ENCODE measurements around the gene ZNF266.

DNA sequence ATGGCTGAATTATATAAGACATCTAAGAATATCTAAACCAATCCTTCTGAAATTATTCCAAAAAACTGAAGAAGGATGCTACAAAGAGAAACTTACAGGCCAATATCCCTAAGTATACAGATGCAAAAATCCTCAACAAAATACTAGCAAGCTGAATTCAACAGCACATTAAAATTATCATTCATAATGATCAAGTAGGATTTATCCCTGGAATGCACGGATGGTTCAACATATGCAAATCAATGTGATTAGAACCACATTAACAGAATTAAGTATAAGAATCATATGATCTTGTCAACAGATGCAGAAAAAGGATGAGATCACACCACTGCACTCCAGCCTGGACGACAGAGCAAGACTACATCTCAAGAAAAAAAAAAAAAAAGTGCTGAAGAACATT, 49.8 kb upstream of the ZNF266 start:
- TF ChIP-seq, protein P1, sequence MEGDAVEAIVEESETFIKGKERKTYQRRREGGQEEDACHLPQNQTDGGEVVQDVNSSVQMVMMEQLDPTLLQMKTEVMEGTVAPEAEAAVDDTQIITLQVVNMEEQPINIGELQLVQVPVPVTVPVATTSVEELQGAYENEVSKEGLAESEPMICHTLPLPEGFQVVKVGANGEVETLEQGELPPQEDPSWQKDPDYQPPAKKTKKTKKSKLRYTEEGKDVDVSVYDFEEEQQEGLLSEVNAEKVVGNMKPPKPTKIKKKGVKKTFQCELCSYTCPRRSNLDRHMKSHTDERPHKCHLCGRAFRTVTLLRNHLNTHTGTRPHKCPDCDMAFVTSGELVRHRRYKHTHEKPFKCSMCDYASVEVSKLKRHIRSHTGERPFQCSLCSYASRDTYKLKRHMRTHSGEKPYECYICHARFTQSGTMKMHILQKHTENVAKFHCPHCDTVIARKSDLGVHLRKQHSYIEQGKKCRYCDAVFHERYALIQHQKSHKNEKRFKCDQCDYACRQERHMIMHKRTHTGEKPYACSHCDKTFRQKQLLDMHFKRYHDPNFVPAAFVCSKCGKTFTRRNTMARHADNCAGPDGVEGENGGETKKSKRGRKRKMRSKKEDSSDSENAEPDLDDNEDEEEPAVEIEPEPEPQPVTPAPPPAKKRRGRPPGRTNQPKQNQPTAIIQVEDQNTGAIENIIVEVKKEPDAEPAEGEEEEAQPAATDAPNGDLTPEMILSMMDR (IDR thresholded peaks at IDR 0.05; ENCODE audit: extremely low read depth in 1 of 2, insufficient read depth in 1 of 2, low read depth in 1 of 2, low read length in 2 of 2), result no peak
- TF ChIP-seq POLR2AphosphoS5 (IDR thresholded peaks at IDR 0.05; ENCODE audit: insufficient read depth, low read depth, low read length) (no peak), JUN (IDR thresholded peaks at IDR 0.05; ENCODE audit: borderline replicate concordance, insufficient read depth, insufficient read length, low read depth) (no peak), POLR2A (IDR thresholded peaks at IDR 0.05; ENCODE audit: low read depth, low read length) (no peak), GATA2 (IDR thresholded peaks at IDR 0.05; ENCODE audit: insufficient read depth, insufficient read length, low read depth, low read length) (no peak), MYC (IDR thresholded peaks at IDR 0.05; ENCODE audit: low read depth, low read length) (no peak), EZH2 (IDR thresholded peaks at IDR 0.05; ENCODE audit: borderline replicate concordance, low read depth, low read length, severe bottlenecking) (no peak)
- TF ChIP-seq, protein P2, sequence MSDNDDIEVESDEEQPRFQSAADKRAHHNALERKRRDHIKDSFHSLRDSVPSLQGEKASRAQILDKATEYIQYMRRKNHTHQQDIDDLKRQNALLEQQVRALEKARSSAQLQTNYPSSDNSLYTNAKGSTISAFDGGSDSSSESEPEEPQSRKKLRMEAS (IDR thresholded peaks at IDR 0.05; ENCODE audit: insufficient read depth, insufficient read length), result no peak

Data from endothelial cell of umbilical vein (primary cell).